Osteocyte (in vitro differentiated cells): ENCODE measurements around the gene MYH14. TPM values are rescaled to one million over a fixed set of nuclear protein-coding genes. Genes with fewer than 3 reads are reported as not detected.

ENCODE experiments used
- DNase-seq: peaks from one replicate; pipeline ENCODE4 v3.0.0; 2021; ENCODE audit warnings: mixed read lengths; ENCODE audit not compliant: unreplicated experiment; ENCODE audit errors: extremely low spot score
- H3K27ac Mint-ChIP-seq: one replicate; pipeline ENCODE4 v1.8.0; 2021; ENCODE audit warnings: mild to moderate bottlenecking, mixed read lengths; ENCODE audit not compliant: unreplicated experiment
- H3K27me3 Mint-ChIP-seq: one replicate; pipeline ENCODE4 v1.8.0; 2021; ENCODE audit warnings: mixed read lengths; ENCODE audit not compliant: unreplicated experiment
- H3K36me3 Mint-ChIP-seq: one replicate; pipeline ENCODE4 v1.8.0; 2021; ENCODE audit warnings: mixed read lengths; ENCODE audit not compliant: unreplicated experiment
- H3K4me1 Mint-ChIP-seq: one replicate; pipeline ENCODE4 v1.8.0; 2021; ENCODE audit warnings: mixed read lengths; ENCODE audit not compliant: unreplicated experiment
- H3K4me3 Mint-ChIP-seq: one replicate; pipeline ENCODE4 v1.8.0; 2021; ENCODE audit warnings: mild to moderate bottlenecking, moderate library complexity, mixed read lengths; ENCODE audit not compliant: unreplicated experiment
- H3K9me3 Mint-ChIP-seq: one replicate; pipeline ENCODE4 v1.8.0; 2021; ENCODE audit warnings: mixed read lengths; ENCODE audit not compliant: unreplicated experiment
- long read RNA-seq: library from polyadenylated mRNA; unstranded; transcript quantifications from one replicate; pipeline ENCODE4 v2.0.0, GENCODE V29; 2021
- total RNA-seq: library from RNA; stranded (reverse); gene quantifications from 2 replicates; pipeline ENCODE4 v1.2.1, GENCODE V29; 2021
- TF ChIP-seq, protein P1 (sequence below): fragments of 200-600 bp; sonication (generic); IDR thresholded peaks from 2 replicates; pipeline ENCODE4 v1.5.0; 2021; ENCODE audit warnings: antibody characterized with exemption, mild to moderate bottlenecking, moderate library complexity

MYH14 gene
- not detected in 2 replicates for total RNA-seq
- long read RNA-seq, result 0 reads

DNA sequence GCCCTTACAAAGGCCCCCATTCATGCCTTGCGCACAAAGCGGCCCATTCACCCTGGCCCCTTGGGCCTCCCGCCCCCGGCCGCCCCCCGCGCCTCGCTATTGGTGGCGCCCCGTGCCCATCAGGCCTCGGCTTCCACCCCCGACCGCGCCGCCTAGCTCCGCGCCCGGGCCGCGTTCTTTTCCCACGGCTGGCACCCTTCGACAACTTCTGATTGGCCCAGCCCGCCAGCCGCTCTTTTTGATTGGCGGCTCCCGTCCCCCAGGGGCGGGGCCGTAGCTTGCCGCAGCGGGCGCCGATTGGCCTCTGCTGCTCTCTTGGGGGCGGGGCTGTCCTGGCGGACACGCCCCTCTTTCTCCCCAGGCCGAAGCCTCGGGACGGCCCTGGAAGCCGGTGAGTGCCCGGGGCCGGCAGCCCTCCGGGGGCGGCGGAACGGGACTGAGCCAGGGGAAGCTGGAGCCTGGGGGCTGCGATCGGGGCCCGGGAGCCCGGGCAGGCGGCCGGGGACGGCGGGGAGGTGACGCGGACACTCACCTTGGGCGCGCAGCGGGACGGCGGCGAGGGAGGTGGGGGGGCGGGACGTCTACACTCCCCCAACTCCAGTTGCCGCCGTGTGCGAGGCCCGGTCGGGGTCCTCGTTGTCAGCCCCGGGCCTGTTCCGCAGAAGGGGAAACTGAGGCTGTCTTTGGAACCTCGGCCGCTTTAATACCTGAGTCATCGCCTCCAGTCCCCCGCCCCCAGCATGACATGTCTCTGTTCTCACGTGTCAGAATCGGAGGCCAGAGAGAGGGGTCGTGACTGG is at the start of gene MYH14:
Gene MYH14 (plus strand): TSS at position 342 of the 800 bp plus-strand sequence. CDS start 6,744 bp downstream, outside the sequence.
- H3K9me3 Mint-ChIP-seq, result no peaks in the 10 kb centered on the region
- TF ChIP-seq, protein P1, sequence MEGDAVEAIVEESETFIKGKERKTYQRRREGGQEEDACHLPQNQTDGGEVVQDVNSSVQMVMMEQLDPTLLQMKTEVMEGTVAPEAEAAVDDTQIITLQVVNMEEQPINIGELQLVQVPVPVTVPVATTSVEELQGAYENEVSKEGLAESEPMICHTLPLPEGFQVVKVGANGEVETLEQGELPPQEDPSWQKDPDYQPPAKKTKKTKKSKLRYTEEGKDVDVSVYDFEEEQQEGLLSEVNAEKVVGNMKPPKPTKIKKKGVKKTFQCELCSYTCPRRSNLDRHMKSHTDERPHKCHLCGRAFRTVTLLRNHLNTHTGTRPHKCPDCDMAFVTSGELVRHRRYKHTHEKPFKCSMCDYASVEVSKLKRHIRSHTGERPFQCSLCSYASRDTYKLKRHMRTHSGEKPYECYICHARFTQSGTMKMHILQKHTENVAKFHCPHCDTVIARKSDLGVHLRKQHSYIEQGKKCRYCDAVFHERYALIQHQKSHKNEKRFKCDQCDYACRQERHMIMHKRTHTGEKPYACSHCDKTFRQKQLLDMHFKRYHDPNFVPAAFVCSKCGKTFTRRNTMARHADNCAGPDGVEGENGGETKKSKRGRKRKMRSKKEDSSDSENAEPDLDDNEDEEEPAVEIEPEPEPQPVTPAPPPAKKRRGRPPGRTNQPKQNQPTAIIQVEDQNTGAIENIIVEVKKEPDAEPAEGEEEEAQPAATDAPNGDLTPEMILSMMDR, result no peak
- H3K4me1 Mint-ChIP-seq, result no peaks in the 10 kb centered on the region
- H3K4me3 Mint-ChIP-seq, result no peak within 1 kb of the TSS
- peaks cover 27% of the 10 kb centered on the region for H3K27me3 Mint-ChIP-seq
- DNase-seq, result no peak
- H3K27ac Mint-ChIP-seq, result no peak within 1 kb of the TSS
- H3K36me3 Mint-ChIP-seq, result no peaks in the 10 kb centered on the region

DNA sequence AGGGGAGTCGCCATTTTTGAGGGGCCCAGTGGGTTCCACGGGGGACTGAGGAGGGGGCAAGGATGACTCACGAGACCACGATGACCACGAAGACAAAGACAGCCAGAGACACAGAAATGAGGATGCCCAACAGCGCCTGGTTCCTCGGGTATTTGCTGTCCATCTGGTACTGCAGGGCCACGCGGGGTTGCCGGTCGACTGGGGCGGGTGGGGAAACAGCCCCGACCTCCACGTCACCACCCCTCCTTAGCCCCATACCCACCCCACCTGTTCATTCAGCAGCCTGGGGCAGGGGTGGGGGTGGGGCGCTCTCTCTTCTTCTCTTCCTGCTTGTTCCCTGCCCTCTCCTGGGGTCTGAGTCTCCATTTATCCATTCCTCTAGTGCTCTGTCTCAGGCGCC is 48.9 kb upstream of the MYH14 start:
- Mint-ChIP-seq H3K36me3 (no peaks in the 10 kb centered on the region), H3K27ac (no peak overlapping the region), H3K4me1 (no peaks in the 10 kb centered on the region), H3K9me3 (peaks cover 17% of the 10 kb centered on the region), H3K4me3 (no peak overlapping the region), H3K27me3 (no peaks in the 10 kb centered on the region)
- TF ChIP-seq, protein P1, result no peak
- no peak for DNase-seq

DNA sequence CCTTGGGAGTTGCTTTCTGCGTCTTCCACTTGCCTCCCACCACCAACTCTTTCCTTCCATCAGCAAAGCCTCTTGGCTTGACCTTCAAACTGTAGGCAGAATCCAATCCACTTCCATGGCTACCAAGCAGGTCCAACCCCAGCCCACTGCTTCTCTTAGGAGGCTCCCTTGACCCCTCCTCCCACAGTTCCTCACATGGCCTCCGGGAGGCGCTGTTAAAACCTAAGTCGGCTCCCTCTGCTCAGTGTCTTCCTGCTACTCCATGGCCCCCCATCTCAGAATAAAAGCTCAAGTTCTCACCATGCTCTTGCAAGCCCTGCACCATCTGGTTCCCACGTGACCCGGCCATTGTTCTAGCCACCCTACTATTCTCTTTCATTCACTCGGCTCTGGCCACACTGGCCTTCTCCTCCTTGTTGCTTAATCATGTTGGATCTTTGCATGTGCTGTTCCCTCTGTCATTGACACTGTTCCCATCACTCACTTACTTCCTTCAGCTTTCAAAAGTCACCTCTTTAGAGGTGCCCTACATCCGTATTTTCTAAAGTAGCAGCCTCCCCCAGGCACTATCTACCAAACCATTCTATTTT is 47.8 kb upstream of the MYH14 start:
- Mint-ChIP-seq H3K36me3 (no peaks in the 10 kb centered on the region), H3K27ac (no peak overlapping the region), H3K9me3 (peaks cover 11% of the 10 kb centered on the region), H3K4me3 (no peak overlapping the region), H3K4me1 (no peaks in the 10 kb centered on the region), H3K27me3 (no peaks in the 10 kb centered on the region)
- TF ChIP-seq, protein P1, result no peak
- no peak for DNase-seq

DNA sequence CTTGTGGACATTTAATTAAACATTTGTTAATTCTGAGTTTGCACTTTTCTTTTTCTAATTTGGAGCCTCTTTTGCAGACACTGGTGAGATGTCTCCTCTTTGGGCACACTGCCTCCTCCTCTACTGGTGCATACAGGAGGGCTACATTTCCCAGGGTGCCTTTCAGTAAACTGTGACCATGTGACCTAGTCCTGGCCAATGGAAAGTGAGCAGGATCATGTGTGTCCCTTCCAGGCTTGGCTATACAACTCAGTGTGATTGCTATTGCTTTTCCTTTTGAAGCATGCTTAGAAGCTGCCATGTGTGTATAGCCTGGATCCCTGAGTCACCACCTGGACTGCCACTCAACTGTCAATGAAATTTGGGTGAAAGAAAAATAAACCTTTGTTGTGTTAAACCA is 44.8 kb upstream of the MYH14 start:
- no peak for DNase-seq
- Mint-ChIP-seq H3K27ac (no peak overlapping the region), H3K4me1 (no peaks in the 10 kb centered on the region), H3K27me3 (no peaks in the 10 kb centered on the region), H3K4me3 (no peak overlapping the region), H3K9me3 (peaks cover 17% of the 10 kb centered on the region), H3K36me3 (no peaks in the 10 kb centered on the region)
- TF ChIP-seq, protein P1, result no peak

DNA sequence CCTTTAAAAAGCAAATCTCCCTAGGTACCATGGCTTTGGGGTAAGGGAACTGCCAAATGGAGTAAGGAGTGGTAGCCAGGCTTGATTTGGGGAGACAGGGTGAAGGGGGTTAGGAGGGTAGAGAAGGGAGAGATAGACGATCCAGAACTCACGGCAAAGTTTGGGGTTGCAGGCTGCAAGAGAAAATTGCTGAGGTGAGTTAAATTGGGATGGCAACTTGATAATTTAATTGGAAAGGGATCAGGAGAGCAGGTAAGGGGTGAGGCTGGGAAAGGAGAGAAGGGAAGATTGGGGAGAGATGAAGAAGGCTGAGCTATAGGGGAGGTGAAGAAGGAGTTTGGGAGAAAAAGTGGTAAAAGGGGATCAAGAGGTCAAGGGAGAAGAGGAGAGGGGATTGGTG is 44.3 kb upstream of the MYH14 start:
- DNase-seq, result no peak
- no peak overlapping the region for H3K4me3 Mint-ChIP-seq
- TF ChIP-seq, protein P1, result no peak

More for the DNA sequence above, 44.3 kb upstream of the MYH14 start:
- H3K36me3 Mint-ChIP-seq, result no peaks in the 10 kb centered on the region
- H3K27me3 Mint-ChIP-seq, result no peaks in the 10 kb centered on the region
- H3K9me3 Mint-ChIP-seq, result peaks cover 17% of the 10 kb centered on the region
- H3K27ac Mint-ChIP-seq, result no peak overlapping the region
- no peaks in the 10 kb centered on the region for H3K4me1 Mint-ChIP-seq
